ENCODE measurements around the gene QRSL1.
"Not testable (repeated sequence)": the region's sequence is repeated elsewhere in the genome, so short reads cannot be mapped to it uniquely, and the experiment has no call there.

QRSL1 gene

GRCh38 chr6:106614592-106615257 lies 14.7 kb upstream of the QRSL1 start:
- DNase-seq = no peak
- TF ChIP-seq GATA1 (IDR thresholded peaks at IDR 0.05; ENCODE audit: low read depth, low read length) = no peak
- no peak for TF ChIP-seq POLR2A (IDR thresholded peaks at IDR 0.05; ENCODE audit: low read length)

GRCh38 chr6:106617302-106617701 lies 12.1 kb upstream of the QRSL1 start:
- TF ChIP-seq GATA1 (IDR thresholded peaks at IDR 0.05; ENCODE audit: low read depth, low read length) = no peak
- TF ChIP-seq POLR2A (IDR thresholded peaks at IDR 0.05; ENCODE audit: low read length) = no peak
- no peak for DNase-seq

- no peak for DNase-seq
- TF ChIP-seq POLR2A (IDR thresholded peaks at IDR 0.05; ENCODE audit: low read length) (no peak), GATA1 (IDR thresholded peaks at IDR 0.05; ENCODE audit: low read depth, low read length) (no peak)
These were observed 11.5 kb upstream of the QRSL1 start for GRCh38 chr6:106617857-106618256.

GRCh38 chr6:106618324-106618723 lies 11.1 kb upstream of the QRSL1 start:
- no peak for TF ChIP-seq GATA1 (IDR thresholded peaks at IDR 0.05; ENCODE audit: low read depth, low read length)
- no peak for TF ChIP-seq POLR2A (IDR thresholded peaks at IDR 0.05; ENCODE audit: low read length)
- DNase-seq = no peak

- no peak for DNase-seq
- TF ChIP-seq POLR2A (IDR thresholded peaks at IDR 0.05; ENCODE audit: low read length) = no peak
- no peak for TF ChIP-seq GATA1 (IDR thresholded peaks at IDR 0.05; ENCODE audit: low read depth, low read length)
These were observed 10.2 kb upstream of the QRSL1 start for GRCh38 chr6:106619223-106619622.

- TF ChIP-seq POLR2A (IDR thresholded peaks at IDR 0.05; ENCODE audit: low read length) = no peak
- TF ChIP-seq GATA1 (IDR thresholded peaks at IDR 0.05; ENCODE audit: low read depth, low read length) = no peak
- DNase-seq = no peak
These were observed 8.3 kb upstream of the QRSL1 start for GRCh38 chr6:106620931-106621672.

- no peak for DNase-seq
- TF ChIP-seq POLR2A (IDR thresholded peaks at IDR 0.05; ENCODE audit: low read length) (no peak), GATA1 (IDR thresholded peaks at IDR 0.05; ENCODE audit: low read depth, low read length) (no peak)
These were observed 7.0 kb upstream of the QRSL1 start for GRCh38 chr6:106622412-106622811.

- TF ChIP-seq GATA1 (IDR thresholded peaks at IDR 0.05; ENCODE audit: low read depth, low read length) (no peak), POLR2A (IDR thresholded peaks at IDR 0.05; ENCODE audit: low read length) (no peak)
These were observed 6.3 kb upstream of the QRSL1 start for GRCh38 chr6:106623039-106623438.

GRCh38 chr6:106626485-106626884 lies 2.9 kb upstream of the QRSL1 start:
- no peak for DNase-seq
- TF ChIP-seq GATA1 (IDR thresholded peaks at IDR 0.05; ENCODE audit: low read depth, low read length) (no peak), POLR2A (IDR thresholded peaks at IDR 0.05; ENCODE audit: low read length) (no peak)

More at GRCh38 chr6:106623039-106623438, 6.3 kb upstream of the QRSL1 start:
- no peak for DNase-seq

- DNase-seq = not testable (repeated sequence)
These were observed 1.6 kb upstream of the QRSL1 start for GRCh38 chr6:106627760-106628159.

- TF ChIP-seq POLR2A (IDR thresholded peaks at IDR 0.05; ENCODE audit: low read length) (no peak), GATA1 (IDR thresholded peaks at IDR 0.05; ENCODE audit: low read depth, low read length) (no peak)
- DNase-seq = peak in 1 of 2 experiments; percentile 44
These were observed 698 bp upstream of the QRSL1 start for GRCh38 chr6:106628658-106629102.

GRCh38 chr6:106629859-106630163 lies 433 bp downstream of the QRSL1 start:
- TF ChIP-seq POLR2A (IDR thresholded peaks at IDR 0.05; ENCODE audit: low read length) = no peak
- TF ChIP-seq GATA1 (IDR thresholded peaks at IDR 0.05; ENCODE audit: low read depth, low read length) = no peak
- peak in 1 of 2 experiments; percentile 43 for DNase-seq

- TF ChIP-seq GATA1 (IDR thresholded peaks at IDR 0.05; ENCODE audit: low read depth, low read length) (no peak), POLR2A (IDR thresholded peaks at IDR 0.05; ENCODE audit: low read length) (no peak)
- DNase-seq = peak; percentile 10 to 30
These were observed 988 bp downstream of the QRSL1 start for GRCh38 chr6:106630366-106630765.

GRCh38 chr6:106631346-106631745 lies 2.0 kb downstream of the QRSL1 start:
- no peak for DNase-seq

GRCh38 chr6:106634565-106634964 lies 5.2 kb downstream of the QRSL1 start:
- no peak for DNase-seq
- TF ChIP-seq POLR2A (IDR thresholded peaks at IDR 0.05; ENCODE audit: low read length) = no peak
- no peak for TF ChIP-seq GATA1 (IDR thresholded peaks at IDR 0.05; ENCODE audit: low read depth, low read length)

More at GRCh38 chr6:106631346-106631745, 2.0 kb downstream of the QRSL1 start:
- TF ChIP-seq GATA1 (IDR thresholded peaks at IDR 0.05; ENCODE audit: low read depth, low read length) = no peak
- no peak for TF ChIP-seq POLR2A (IDR thresholded peaks at IDR 0.05; ENCODE audit: low read length)
